B cell (primary cell): Measurements from ENCODE around the gene MTHFD1. TPM values are rescaled to one million over a fixed set of nuclear protein-coding genes. Genes with fewer than 3 reads are reported as not detected.
A peak's percentile ranks its signal among the peaks of the same experiment; 100 is the strongest.

ENCODE experiments used
- ATAC-seq: fragments of 200-7000 bp; cut with Tn5 transposase; one replicate; pipeline ENCODE4 v1.10.0; 2021; ENCODE audit warnings: low read depth, mild to moderate bottlenecking, moderate number of reproducible peaks, moderate library complexity
- CTCF ChIA-PET: fragments of 350-600 bp; sonication (Branson Sonifier 250); formaldehyde crosslinking; loops from one replicate; lab custom pipeline; 2021; ENCODE audit warnings: antibody characterized with exemption, inconsistent platforms; lab: Charles Lee
- POLR2A ChIA-PET: fragments of 350-600 bp; sonication (Branson Sonifier 250); formaldehyde crosslinking; loops from one replicate; lab custom pipeline; 2021; ENCODE audit warnings: antibody characterized with exemption; lab: Charles Lee
- DNase-seq: peaks from one replicate; pipeline ENCODE4 v3.0.0; 2013
- H2AFZ ChIP-seq: 2 replicates; pipeline ENCODE4 v1.6.1; 2012; ENCODE audit warnings: mild to moderate bottlenecking, low read depth, low read length; ENCODE audit not compliant: insufficient read depth, poor library complexity, severe bottlenecking
- H3K27ac ChIP-seq, 2 donors: 1 replicate in 1 of 2; 2 replicates in 1 of 2; pipeline ENCODE4 v1.5.1; 2012 to 2013; ENCODE audit warnings: low read length in 2 of 2, mild to moderate bottlenecking in 2 of 2, moderate library complexity in 1 of 2
- H3K27me3 ChIP-seq, 4 experiments: fragments of 200-600 bp in 1 of 4; sonication (generic) in 1 of 4; replicated peaks in 1 of 4; 1 replicate in 2 of 4; 2 replicates in 2 of 4; pipeline versions ENCODE4 v1.6.1 to v1.7.0; 2013 to 2016; ENCODE audit warnings: low read length in 3 of 4, mild to moderate bottlenecking in 2 of 4, mixed read lengths in 1 of 4, moderate library complexity in 1 of 4; ENCODE audit not compliant: insufficient read depth in 4 of 4, control insufficient read depth in 3 of 4; ENCODE audit errors: control extremely low read depth in 1 of 4
- H3K36me3 ChIP-seq, 2 experiments: replicated peaks in 1 of 2; 1 replicate in 1 of 2; 2 replicates in 1 of 2; pipeline versions ENCODE4 v1.6.1 to v1.7.1; 2013; ENCODE audit warnings: low read length in 1 of 2; ENCODE audit not compliant: insufficient read depth in 2 of 2, control insufficient read depth in 1 of 2; ENCODE audit errors: control extremely low read depth in 1 of 2, extremely low read depth in 1 of 2
- H3K4me1 ChIP-seq, 2 donors: fragments of 200-600 bp in 1 of 2; sonication (generic) in 1 of 2; 1 replicate in 1 of 2; 2 replicates in 1 of 2; pipeline versions ENCODE4 v1.5.1 to v1.6.1; 2013 to 2017; ENCODE audit warnings: low read length in 2 of 2; ENCODE audit not compliant: control insufficient read depth in 2 of 2, insufficient read depth in 2 of 2
- H3K4me2 ChIP-seq: replicated peaks from 2 replicates; pipeline ENCODE3; 2012; ENCODE audit warnings: mild to moderate bottlenecking, low read depth, low read length; ENCODE audit not compliant: poor library complexity, severe bottlenecking
- H3K4me3 ChIP-seq, 5 experiments: fragments of 200-600 bp in 1 of 5; sonication (generic) in 1 of 5; 1 replicate in 3 of 5; 2 replicates in 2 of 5; pipeline versions ENCODE4 v1.5.1 to v1.7.0; 2011 to 2016; ENCODE audit warnings: low read length in 4 of 5, mild to moderate bottlenecking in 4 of 5, low read depth in 2 of 5, control low read depth in 1 of 5, moderate library complexity in 1 of 5; ENCODE audit not compliant: insufficient read depth in 1 of 5; ENCODE audit errors: control extremely low read depth in 1 of 5, extremely low read depth in 1 of 5
- H3K79me2 ChIP-seq: fragments of 200-600 bp; sonication (generic); one replicate; pipeline ENCODE4 v1.6.0; 2016; ENCODE audit warnings: low read length; ENCODE audit not compliant: control insufficient read depth, insufficient read depth
- H3K9ac ChIP-seq: fragments of 200-600 bp; sonication (generic); 2 replicates; pipeline ENCODE4 v1.6.1; 2017; ENCODE audit warnings: mild to moderate bottlenecking, low read length, moderate library complexity
- H3K9me3 ChIP-seq, 3 donors: one replicate each; pipeline versions ENCODE4 v1.6.1 to v1.7.1; 2013; ENCODE audit warnings: low read length in 2 of 3; ENCODE audit not compliant: control insufficient read depth in 2 of 3, insufficient read depth in 1 of 3; ENCODE audit errors: control extremely low read depth in 1 of 3
- H4K20me1 ChIP-seq: 2 replicates; pipeline ENCODE4 v1.6.0; 2012; ENCODE audit warnings: mild to moderate bottlenecking, low read length; ENCODE audit not compliant: insufficient read depth, control insufficient read depth, poor library complexity, severe bottlenecking
- H3K27ac Mint-ChIP-seq: one replicate; pipeline ENCODE4 v1.8.0; 2021; ENCODE audit warnings: mixed read lengths
- H3K27me3 Mint-ChIP-seq: one replicate; pipeline ENCODE4 v1.8.0; 2021; ENCODE audit warnings: mixed read lengths
- H3K4me1 Mint-ChIP-seq: one replicate; pipeline ENCODE4 v1.8.0; 2021; ENCODE audit warnings: mixed read lengths
- H3K4me3 Mint-ChIP-seq: one replicate; pipeline ENCODE4 v1.8.0; 2021; ENCODE audit warnings: mixed read lengths
- H3K9me3 Mint-ChIP-seq: one replicate; pipeline ENCODE4 v1.8.0; 2022; ENCODE audit warnings: mixed read lengths; ENCODE audit not compliant: insufficient read depth
- CTCF ChIP-seq: fragments of 200-600 bp; IDR thresholded peaks from one replicate; pipeline ENCODE4 v1.8.0; 2022; ENCODE audit warnings: antibody characterized with exemption, mild to moderate bottlenecking
- EZH2 ChIP-seq: IDR thresholded peaks from 2 replicates; pipeline ENCODE4 v1.6.1; 2012; ENCODE audit warnings: borderline replicate concordance, low read depth, mild to moderate bottlenecking, moderate library complexity, low read length; ENCODE audit not compliant: insufficient read depth, poor library complexity, severe bottlenecking
- WGBS: methylation state at CpG from one replicate; pipeline ENCODE4 v1.1.5; 2013; ENCODE audit warnings: missing lambda C conversion rate; ENCODE audit not compliant: insufficient coverage; 5-methylcytosine and 5-hydroxymethylcytosine counted together
- intact Hi-C: fragments of 100-400 bp; cut with micrococcal nuclease; formaldehyde crosslinking; loops from one replicate; pipeline ENCODE4 v1.10.0; 2022
- polyA plus RNA-seq: library from polyadenylated mRNA; depleted of rRNA; stranded (reverse); fragments of >200 nt; gene quantifications from 2 replicates; pipeline ENCODE4 v1.2.3, GENCODE V29; 2012
- total RNA-seq, 2 donors: library from RNA; stranded (reverse); fragments of 120-200 nt in 1 of 2; gene quantifications; 1 replicate in 1 of 2; 2 replicates in 1 of 2; pipeline versions ENCODE4 v1.2.3 to v1.2.4, GENCODE V29; 2013 to 2022

Gene MTHFD1
- total and polyA plus RNA-seq, 2 donors (not counting 1 experiment from before 2014, with no cell fraction given): 32.3 to 51.3 TPM

GRCh38 chr14:64463873-64464272, 75.7 kb downstream of the MTHFD1 start:
- H3K4me3 Mint-ChIP-seq: peak overlapping the region; percentile 86
- Histone ChIP-seq H3K9ac (no peak overlapping the region), H3K9me3 (no peaks in the 10 kb centered on the region), H3K27ac (no peak overlapping the region), H3K27me3 (no peaks in the 10 kb centered on the region), H3K36me3 (peaks cover 0 to 7% of the 10 kb centered on the region in 2 experiments), H3K4me1 (peaks cover 36 to 38% of the 10 kb centered on the region in 2 donors), H3K4me3 (no peak overlapping the region), H3K79me2 (no peaks in the 10 kb centered on the region), H3K4me2 (peak overlapping the region; percentile 26), H2AFZ (no peak overlapping the region), H4K20me1 (no peaks in the 10 kb centered on the region)
- CTCF ChIA-PET: interaction anchor here (0.8 to 4.1 kb wide), 6 partner anchors 15 to 160 kb away, joined by 3 to 38 read pairs (median 4); no protein-coding TSS in a partner anchor
- H3K4me1 Mint-ChIP-seq: peaks cover 68% of the 10 kb centered on the region
- DNase-seq (no peak), ATAC-seq (no peak)
- WGBS: 100% methylated on average over 6 of the region's 6 CpGs
- H3K27me3 Mint-ChIP-seq: no peaks in the 10 kb centered on the region
- intact Hi-C loops: loop anchor here (2.0 kb wide), 1 partner anchor 19 kb away; no protein-coding TSS in a partner anchor
- TF ChIP-seq CTCF (no peak), EZH2 (no peak)
- H3K9me3 Mint-ChIP-seq: no peaks in the 10 kb centered on the region
- H3K27ac Mint-ChIP-seq: peak overlapping the region; percentile 26
- POLR2A ChIA-PET: interaction anchor here (0.7 to 1.9 kb wide), 2 partner anchors 76 to 380 kb away, joined by 5 to 7 read pairs; no protein-coding TSS in a partner anchor

GRCh38 chr14:64464651-64465050, 76.5 kb downstream of the MTHFD1 start:
- peak overlapping the region; percentile 91 for H3K4me2 ChIP-seq
- peak overlapping the region; percentile 43 to 80 (median 68) for H3K4me3 ChIP-seq
- H4K20me1 ChIP-seq: no peaks in the 10 kb centered on the region
- CTCF ChIA-PET: interaction anchor here (1.0 to 4.1 kb wide), 4 partner anchors 14 to 121 kb away, joined by 3 to 38 read pairs (median 10); no protein-coding TSS in a partner anchor
- ATAC-seq (no peak), DNase-seq (no peak)
- Mint-ChIP-seq H3K27ac (peak overlapping the region; percentile 38), H3K9me3 (no peaks in the 10 kb centered on the region), H3K4me1 (peaks cover 63% of the 10 kb centered on the region), H3K27me3 (no peaks in the 10 kb centered on the region), H3K4me3 (peak overlapping the region; percentile 86)
- H3K4me1 ChIP-seq: peaks cover 36 to 38% of the 10 kb centered on the region in 2 donors
- H3K27me3 ChIP-seq: no peaks in the 10 kb centered on the region
- no peaks in the 10 kb centered on the region for H3K79me2 ChIP-seq
- POLR2A ChIA-PET: no interaction called here
- no peak for TF ChIP-seq CTCF
- no peak for TF ChIP-seq EZH2
- intact Hi-C loops: loop anchor here (2.0 to 5.0 kb wide), 2 partner anchors 20 to 127 kb away; no protein-coding TSS in a partner anchor
- H2AFZ ChIP-seq: peak overlapping the region; percentile 84
- H3K9me3 ChIP-seq: no peaks in the 10 kb centered on the region
- H3K27ac ChIP-seq: peak overlapping the region; percentile 7 to 54
- H3K36me3 ChIP-seq: peaks cover 0 to 7% of the 10 kb centered on the region in 2 experiments
- peak overlapping the region; percentile 79 for H3K9ac ChIP-seq
- 56% methylated on average over 1 of the region's 6 CpGs for WGBS
